Esophagus muscularis mucosa (tissue), 3 donors: ENCODE measurements around the gene GFOD1.

ENCODE experiments used
- CTCF ChIP-seq, 3 experiments: fragments of 200-600 bp in 2 of 3; fragments of 450-650 bp in 1 of 3; sonication (generic) in 2 of 3; IDR thresholded peaks; one replicate each; pipeline ENCODE4 v1.5.1; 2017 to 2019; ENCODE audit warnings: antibody characterized with exemption in 3 of 3, mild to moderate bottlenecking in 2 of 3, moderate library complexity in 1 of 3
- POLR2AphosphoS5 ChIP-seq, 2 donors: sonication (generic); formaldehyde crosslinking; IDR thresholded peaks; one replicate each; pipeline ENCODE4 v1.6.1; 2017; ENCODE audit warnings: antibody characterized with exemption in 2 of 2

GRCh38 chr6:13523826-13524622 is 36.6 kb upstream of the GFOD1 start:
- TF ChIP-seq CTCF (IDR thresholded peaks at IDR 0.05) (no peak), POLR2AphosphoS5 (IDR thresholded peaks at IDR 0.05) (no peak)
